K562 (cell line): ENCODE results near the gene PHYHIPL. TPM values are rescaled to one million over a fixed set of nuclear protein-coding genes. Genes with fewer than 3 reads are reported as not detected.

Experiments used
- ATAC-seq: fragments of 200-7000 bp; cut with Tn5 transposase; 3 replicates; pipeline ENCODE4 v1.9.1; 2020; ENCODE audit warnings: moderate library complexity
- BruUV-seq: library from RNA; stranded (reverse); fragments of 400-500 nt; replicated peaks from 2 replicates; lab custom pipeline; 2021; lab: Mats Ljungman, UMichigan
- CTCF ChIA-PET: fragments of 300-600 bp; formaldehyde crosslinking; extraction: SDS; loops from one replicate; lab custom pipeline; 2021; ENCODE audit warnings: low intra/inter-chr PET ratio; lab: Yijun Ruan, JAX
- POLR2A ChIA-PET: fragments of 300-600, 350-650 bp; sonication (Branson Sonifier 250); formaldehyde crosslinking; extraction: SDS; loops from one replicate; lab custom pipeline; 2021; ENCODE audit warnings: antibody characterized with exemption, inconsistent platforms; lab: Yijun Ruan, JAX
- DNase-seq, 4 experiments: peaks; one replicate each; pipeline versions ENCODE4 v3.0.0 to v3.0.0-alpha.2; 2011 to 2018; ENCODE audit warnings: low spot score in 3 of 4, mixed read lengths in 3 of 4; ENCODE audit errors: extremely low read depth in 1 of 4
- FAIRE-seq: peaks from 2 replicates; lab custom pipeline; 2011; peaks lifted over from hg19 to GRCh38; lab: Jason Lieb, UNC
- H2AFZ ChIP-seq: 2 replicates; pipeline ENCODE4 v1.6.0; 2011; ENCODE audit warnings: low read depth, low read length, control low read depth, inconsistent platforms
- H3K27ac ChIP-seq: fragments of 200-600 bp; 3 replicates; pipeline ENCODE4 v1.8.0; 2011; ENCODE audit warnings: low read depth, mild to moderate bottlenecking, control low read depth, inconsistent platforms, low read length, moderate library complexity, mixed read lengths; ENCODE audit errors: extremely low read depth
- H3K27me3 ChIP-seq, 2 experiments: fragments of 300-600 bp in 1 of 2; 2 replicates in 1 of 2; 3 replicates in 1 of 2; pipeline versions ENCODE4 v1.6.0 to v1.8.0; 2011; ENCODE audit warnings: inconsistent platforms in 2 of 2, low read length in 2 of 2, mild to moderate bottlenecking in 1 of 2, mixed read lengths in 1 of 2, moderate library complexity in 1 of 2; ENCODE audit not compliant: control insufficient read depth in 2 of 2, insufficient read depth in 2 of 2
- H3K36me3 ChIP-seq: fragments of 300-600 bp; 3 replicates; pipeline ENCODE4 v1.8.0; 2011; ENCODE audit warnings: mild to moderate bottlenecking, low read length, inconsistent platforms; ENCODE audit not compliant: control insufficient read depth, insufficient read depth
- H3K4me1 ChIP-seq, 2 experiments: fragments of 200-600 bp in 1 of 2; replicated peaks in 1 of 2; 2 replicates in 1 of 2; 3 replicates in 1 of 2; pipeline versions ENCODE4 v1.5.1 to v1.8.0; 2011; ENCODE audit warnings: inconsistent platforms in 2 of 2, low read length in 2 of 2, mild to moderate bottlenecking in 1 of 2, mixed read lengths in 1 of 2, moderate library complexity in 1 of 2; ENCODE audit not compliant: control insufficient read depth in 2 of 2, insufficient read depth in 2 of 2
- H3K4me2 ChIP-seq: 2 replicates; pipeline ENCODE4 v1.6.1; 2011; ENCODE audit warnings: low read length, control low read depth, inconsistent platforms, mixed read lengths; ENCODE audit not compliant: insufficient read depth
- H3K4me3 ChIP-seq: fragments of 200-600 bp; sonication (generic), shearing (Covaris generic); 2 replicates; pipeline ENCODE4 v1.5.1; 2016; ENCODE audit warnings: control low read depth, inconsistent platforms
- H3K79me2 ChIP-seq: fragments of 200-600 bp; 3 replicates; pipeline ENCODE4 v1.8.0; 2011; ENCODE audit warnings: low read length, inconsistent platforms; ENCODE audit not compliant: control insufficient read depth, insufficient read depth
- H3K9ac ChIP-seq, 2 experiments: 2 replicates each; pipeline versions ENCODE4 v1.6.0 to v1.6.1; 2011; ENCODE audit warnings: low read depth in 2 of 2, low read length in 2 of 2, control low read depth in 1 of 2, inconsistent platforms in 1 of 2, mild to moderate bottlenecking in 1 of 2, mixed read lengths in 1 of 2; ENCODE audit not compliant: insufficient read depth in 1 of 2
- H3K9me1 ChIP-seq: one replicate; pipeline ENCODE4 v1.6.0; 2011; ENCODE audit warnings: inconsistent platforms, mild to moderate bottlenecking, low read length, moderate library complexity; ENCODE audit not compliant: control insufficient read depth, insufficient read depth
- H3K9me3 ChIP-seq: replicated peaks from 2 replicates; pipeline ENCODE4 v1.5.1; 2011; ENCODE audit warnings: low read depth, low read length, inconsistent platforms; ENCODE audit not compliant: control insufficient read depth, insufficient read depth
- H4K20me1 ChIP-seq: replicated peaks from 2 replicates; pipeline ENCODE4 v1.6.1; 2011; ENCODE audit warnings: low read length, inconsistent platforms, mixed read lengths; ENCODE audit not compliant: control insufficient read depth, insufficient read depth
- C11orf30 ChIP-seq: fragments of 450-650 bp; IDR thresholded peaks from 2 replicates; pipeline ENCODE4 v1.6.1; 2016; ENCODE audit warnings: low read depth, mild to moderate bottlenecking
- CCNT2 ChIP-seq: IDR thresholded peaks from 2 replicates; pipeline ENCODE4 v1.6.1; 2011; ENCODE audit warnings: borderline replicate concordance, low read depth, mild to moderate bottlenecking, moderate library complexity, mixed read lengths, low read length; ENCODE audit not compliant: insufficient read length; ENCODE audit errors: extremely low read depth
- CREM ChIP-seq: IDR thresholded peaks from 2 replicates; pipeline ENCODE4 v1.6.1; 2014; ENCODE audit warnings: antibody characterized with exemption, low read depth
- ELF1 ChIP-seq: fragments of 200-800 bp; sonication (Bioruptor generic); IDR thresholded peaks from 2 replicates; pipeline ENCODE4 v1.6.1; 2016; ENCODE audit warnings: missing genetic modification characterization, missing compliant biosample characterization
- MCM3 ChIP-seq: fragments of 450-650 bp; IDR thresholded peaks from 2 replicates; pipeline ENCODE4 v1.6.1; 2016
- MEF2D ChIP-seq: conservative IDR thresholded peaks from 2 replicates; pipeline ENCODE4 v1.6.1; 2016; ENCODE audit warnings: low read depth, missing genetic modification characterization, missing compliant biosample characterization
- NFE2L1 ChIP-seq: fragments of 450-650 bp; IDR thresholded peaks from 2 replicates; pipeline ENCODE4 v1.6.1; 2016; ENCODE audit warnings: missing genetic modification characterization, low read depth, mild to moderate bottlenecking, missing compliant biosample characterization, moderate library complexity, borderline replicate concordance
- RBM22 ChIP-seq: fragments of 200-400 bp; formaldehyde crosslinking; IDR thresholded peaks from 2 replicates; pipeline ENCODE4 v1.6.1; 2018; ENCODE audit warnings: low read length, low read depth; ENCODE audit not compliant: poor library complexity, severe bottlenecking
- TAL1 ChIP-seq: fragments of 450-650 bp; IDR thresholded peaks from 2 replicates; pipeline ENCODE4 v1.6.1; 2016; ENCODE audit warnings: mild to moderate bottlenecking
- USF1 ChIP-seq: sonication (generic); formaldehyde crosslinking; IDR thresholded peaks from 2 replicates; pipeline ENCODE4 v1.9.0; 2022; ENCODE audit warnings: mild to moderate bottlenecking, missing genetic modification reagents
- ZBTB40 ChIP-seq, 2 experiments: fragments of 450-650 bp in 1 of 2; sonication (generic) in 1 of 2; formaldehyde crosslinking in 1 of 2; IDR thresholded peaks; 2 replicates each; pipeline versions ENCODE4 v1.7.1 to v1.9.0; 2016 to 2022; ENCODE audit warnings: inconsistent platforms in 1 of 2, mild to moderate bottlenecking in 1 of 2, missing genetic modification reagents in 1 of 2
- ZNF239 ChIP-seq: fragments of 250-450 bp; sonication (Bioruptor Pico); IDR thresholded peaks from 2 replicates; pipeline ENCODE4 v1.4.0; 2020; ENCODE audit warnings: mild to moderate bottlenecking
- ZNF311 ChIP-seq: fragments of 250-450 bp; sonication (Bioruptor Pico); IDR thresholded peaks from 2 replicates; pipeline ENCODE4 v1.4.0; 2020; ENCODE audit warnings: mild to moderate bottlenecking, moderate library complexity
- ZNF707 ChIP-seq: fragments of 250-450 bp; sonication (Bioruptor Pico); conservative IDR thresholded peaks from 2 replicates; pipeline ENCODE4 v1.8.0; 2022; ENCODE audit warnings: inconsistent platforms, mild to moderate bottlenecking, moderate library complexity
- ZNF717 ChIP-seq: fragments of 250-450 bp; sonication (Bioruptor Pico); IDR thresholded peaks from 2 replicates; pipeline ENCODE4 v1.5.0; 2021
- ZNF77 ChIP-seq: fragments of 250-450 bp; sonication (Bioruptor Pico); IDR thresholded peaks from 2 replicates; pipeline ENCODE4 v1.5.0; 2020
- WGBS: fragments of 100-300 bp; shearing (Covaris generic); methylation state at CpG from one replicate; pipeline ENCODE4 v1.1.6; 2016; ENCODE audit warnings: low coverage, mixed read lengths; ENCODE audit not compliant: insufficient coverage; ENCODE audit errors: missing lambda C conversion rate; 5-methylcytosine and 5-hydroxymethylcytosine counted together
- in situ Hi-C: fragments of 300-500 bp; cut with MboI; formaldehyde crosslinking; loops from 4 replicates; pipeline ENCODE4 v1.15.0; 2018; ENCODE audit warnings: inconsistent platforms, mixed read lengths
- intact Hi-C: fragments of 100-400 bp; cut with micrococcal nuclease; formaldehyde crosslinking; loops from 2 replicates; pipeline ENCODE4 v1.14.2; 2022
- polyA plus RNA-seq, 8 experiments: library from polyadenylated mRNA; depleted of rRNA in 4 of 8; stranded (reverse) in 5 of 8; unstranded in 3 of 8; fragments of >200 nt; fragmentation: Nextera tagmentation in 2 of 8; fragmentation: Illumina TruSeq in 1 of 8; extraction: Ambion mirVana in 2 of 8; extraction: Trizol in 1 of 8; gene quantifications; 2 replicates each; pipeline versions ENCODE4 v1.2.1 to v1.2.3, GENCODE V29; 2011 to 2014; ENCODE audit warnings: inconsistent platforms in 1 of 8, missing spikeins in 1 of 8
- total RNA-seq, 7 experiments: library from RNA; depleted of rRNA in 6 of 7; stranded (reverse); fragments of >200 nt in 6 of 7; fragmentation: Illumina TruSeq in 2 of 7; extraction: Trizol in 2 of 7; gene quantifications; 2 replicates each; pipeline versions ENCODE4 v1.2.1 to v1.2.3, GENCODE V29; 2011 to 2021; ENCODE audit warnings: low replicate concordance in 1 of 7

PHYHIPL gene
- total and polyA plus RNA-seq, 9 of the 15 experiments (the other 6 are each of a cell fraction or from before 2014, with no cell fraction given): not detected

GRCh38 chr10:59290448-59290847 is 114.0 kb downstream of the PHYHIPL start:
- no peaks in the 10 kb centered on the region for H3K27me3 ChIP-seq
- no TSS peak for BruUV-seq
- no peaks in the 10 kb centered on the region for H3K4me1 ChIP-seq
- no peaks in the 10 kb centered on the region for H3K9me1 ChIP-seq
- no peak overlapping the region for H3K4me2 ChIP-seq
- H4K20me1 ChIP-seq: no peaks in the 10 kb centered on the region
- no peak overlapping the region for H3K9ac ChIP-seq
- no peak overlapping the region for H2AFZ ChIP-seq
- no peak for DNase-seq
- H3K9me3 ChIP-seq: no peaks in the 10 kb centered on the region
- WGBS: 0% methylated on average over 4 of the region's 4 CpGs
- POLR2A ChIA-PET: no interaction called here
- H3K27ac ChIP-seq: no peak overlapping the region
- in situ Hi-C loops (no loop called here), intact Hi-C loops (no loop called here)
- no peak overlapping the region for H3K4me3 ChIP-seq
- no peak for FAIRE-seq
- no peaks in the 10 kb centered on the region for H3K36me3 ChIP-seq
- H3K79me2 ChIP-seq: no peaks in the 10 kb centered on the region
- CTCF ChIA-PET: no interaction called here
- ATAC-seq: no peak
- no peak for TF ChIP-seq CREM
- TF ChIP-seq CCNT2: no peak
- no peak for TF ChIP-seq ELF1 (tag)
- TF ChIP-seq ZNF77 (CRISPR knock-in tag): no peak
- TF ChIP-seq MCM3: no peak
- TF ChIP-seq MEF2D: no peak
- TF ChIP-seq C11orf30: no peak
- no peak for TF ChIP-seq ZNF311
- no peak for TF ChIP-seq ZNF707
- no peak for TF ChIP-seq ZNF239 (CRISPR knock-in tag)
- TF ChIP-seq RBM22: no peak
- no peak for TF ChIP-seq TAL1
- TF ChIP-seq USF1 (CRISPR knock-in tag): no peak
- no peak for TF ChIP-seq ZNF717 (CRISPR knock-in tag)
- TF ChIP-seq ZBTB40 (IDR thresholded peaks at IDR 0.05): no peak
- TF ChIP-seq ZBTB40 (CRISPR knock-in tag; IDR thresholded peaks at IDR 0.05): no peak
- no peak for TF ChIP-seq NFE2L1 (tag)
